ENCODE measurements around the gene SPP2. TPM values are rescaled to one million over a fixed set of nuclear protein-coding genes. Genes with fewer than 3 reads are reported as not detected.

SPP2 gene
- total RNA-seq, 5 donors from 2014 or later (not counting 1 experiment from before 2014, with no cell fraction given): not detected

GRCh38 chr2:234092344-234092743 is 41.8 kb downstream of the SPP2 start:
- ATAC-seq (replicated peaks in 1 of 4) (no peak), DNase-seq (no peak)
- Histone ChIP-seq H3K4me1 (ENCODE audit: control insufficient read depth in 1 of 2, extremely low read depth in 1 of 2, insufficient read depth in 2 of 2, low read length in 2 of 2) (no peaks in the 10 kb centered on the region), H3K4me3 (ENCODE audit: control insufficient read depth in 1 of 2, extremely low read depth in 1 of 2, low read length in 1 of 2) (no peak overlapping the region), H3K9me3 (peaks cover 3% of the 10 kb centered on the region), H3K27ac (ENCODE audit: low read length) (no peak overlapping the region), H3K36me3 (ENCODE audit: control insufficient read depth in 2 of 2, extremely low read depth in 1 of 2, insufficient read depth in 1 of 2, low read length in 1 of 2) (no peaks in the 10 kb centered on the region), H3K27me3 (replicated peaks in 1 of 2; ENCODE audit: control insufficient read depth in 2 of 2, extremely low read depth in 1 of 2, insufficient read depth in 2 of 2, low read length in 1 of 2) (no peaks in the 10 kb centered on the region)
- Mint-ChIP-seq H3K36me3 (peaks cover 4% of the 10 kb centered on the region), H3K4me3 (no peak overlapping the region), H3K27me3 (no peaks in the 10 kb centered on the region), H3K4me1 (peaks cover 0 to 3% (median 0%) of the 10 kb centered on the region in 3 donors), H3K9me3 (peaks cover 0 to 15% (median 7%) of the 10 kb centered on the region in 3 donors), H3K27ac (no peak overlapping the region)
- CTCF ChIA-PET: interaction anchor here in 1 of 2 donors (0.7 kb wide), 1 partner anchor 1634 kb away, joined by 3 read pairs; no protein-coding TSS in a partner anchor
- POLR2A ChIA-PET: no interaction called here
- WGBS (ENCODE audit: insufficient coverage): 86% methylated on average over 1 of the region's 3 CpGs

- Histone ChIP-seq H3K4me3 (ENCODE audit: control insufficient read depth in 1 of 2, extremely low read depth in 1 of 2, low read length in 1 of 2) (no peak overlapping the region), H3K4me1 (ENCODE audit: control insufficient read depth in 1 of 2, extremely low read depth in 1 of 2, insufficient read depth in 2 of 2, low read length in 2 of 2) (peaks cover 5% of the 10 kb centered on the region in 2 experiments), H3K27me3 (replicated peaks in 1 of 2; ENCODE audit: control insufficient read depth in 2 of 2, extremely low read depth in 1 of 2, insufficient read depth in 2 of 2, low read length in 1 of 2) (no peaks in the 10 kb centered on the region), H3K27ac (ENCODE audit: low read length) (no peak overlapping the region), H3K36me3 (ENCODE audit: control insufficient read depth in 2 of 2, extremely low read depth in 1 of 2, insufficient read depth in 1 of 2, low read length in 1 of 2) (no peaks in the 10 kb centered on the region), H3K9me3 (no peaks in the 10 kb centered on the region)
- CTCF ChIA-PET: interaction anchor here in 1 of 2 donors (1.1 kb wide), 1 partner anchor 405 kb away, joined by 3 read pairs; no protein-coding TSS in a partner anchor
- ATAC-seq (replicated peaks in 1 of 4): no peak
- WGBS (ENCODE audit: insufficient coverage): 85% methylated on average over 5 of the region's 5 CpGs
- no peaks in the 10 kb centered on the region for H3K36me3 Mint-ChIP-seq
- H3K9me3 Mint-ChIP-seq: no peaks in the 10 kb centered on the region
- no peaks in the 10 kb centered on the region for H3K27me3 Mint-ChIP-seq
- POLR2A ChIA-PET: interaction anchor here (0.6 to 0.7 kb wide), 3 partner anchors 11 to 62 kb away, joined by 3 read pairs; no protein-coding TSS in a partner anchor
- H3K4me1 Mint-ChIP-seq: peaks cover 17 to 24% (median 19%) of the 10 kb centered on the region in 3 donors
- DNase-seq: no peak
- no peak overlapping the region for H3K4me3 Mint-ChIP-seq
- no peak overlapping the region for H3K27ac Mint-ChIP-seq
Measured at GRCh38 chr2:234095301-234095700, 44.8 kb downstream of the SPP2 start.

GRCh38 chr2:234096164-234096563 is 45.7 kb downstream of the SPP2 start:
- Histone ChIP-seq H3K27ac (ENCODE audit: low read length) (no peak overlapping the region), H3K27me3 (replicated peaks in 1 of 2; ENCODE audit: control insufficient read depth in 2 of 2, extremely low read depth in 1 of 2, insufficient read depth in 2 of 2, low read length in 1 of 2) (no peaks in the 10 kb centered on the region), H3K36me3 (ENCODE audit: control insufficient read depth in 2 of 2, extremely low read depth in 1 of 2, insufficient read depth in 1 of 2, low read length in 1 of 2) (no peaks in the 10 kb centered on the region), H3K9me3 (no peaks in the 10 kb centered on the region), H3K4me3 (ENCODE audit: control insufficient read depth in 1 of 2, extremely low read depth in 1 of 2, low read length in 1 of 2) (no peak overlapping the region), H3K4me1 (ENCODE audit: control insufficient read depth in 1 of 2, extremely low read depth in 1 of 2, insufficient read depth in 2 of 2, low read length in 2 of 2) (peaks cover 10 to 12% of the 10 kb centered on the region in 2 experiments)
- ATAC-seq (replicated peaks in 1 of 4): no peak
- peaks cover 0 to 2% (median 0%) of the 10 kb centered on the region in 3 donors for H3K9me3 Mint-ChIP-seq
- H3K4me3 Mint-ChIP-seq: no peak overlapping the region
- 98% methylated on average over 50 of the region's 52 CpGs for WGBS (ENCODE audit: insufficient coverage)
- POLR2A ChIA-PET: no interaction called here
- CTCF ChIA-PET: no interaction called here
- no peaks in the 10 kb centered on the region for H3K36me3 Mint-ChIP-seq
- no peak overlapping the region for H3K27ac Mint-ChIP-seq
- H3K27me3 Mint-ChIP-seq: no peaks in the 10 kb centered on the region
- peaks cover 25 to 33% (median 28%) of the 10 kb centered on the region in 3 donors for H3K4me1 Mint-ChIP-seq
- no peak for DNase-seq

- ChIA-PET POLR2A (no interaction called here), CTCF (no interaction called here)
- peaks cover 17 to 26% of the 10 kb centered on the region in 2 experiments for H3K4me1 ChIP-seq (ENCODE audit: control insufficient read depth in 1 of 2, extremely low read depth in 1 of 2, insufficient read depth in 2 of 2, low read length in 2 of 2)
- Mint-ChIP-seq H3K36me3 (no peaks in the 10 kb centered on the region), H3K9me3 (peaks cover 0 to 3% (median 0%) of the 10 kb centered on the region in 3 donors), H3K4me1 (peaks cover 40 to 54% (median 42%) of the 10 kb centered on the region in 3 donors), H3K27me3 (no peaks in the 10 kb centered on the region), H3K27ac (no peak overlapping the region), H3K4me3 (no peak overlapping the region)
- no peaks in the 10 kb centered on the region for H3K27me3 ChIP-seq (replicated peaks in 1 of 2; ENCODE audit: control insufficient read depth in 2 of 2, extremely low read depth in 1 of 2, insufficient read depth in 2 of 2, low read length in 1 of 2)
- ATAC-seq (replicated peaks in 1 of 4): no peak
- no peaks in the 10 kb centered on the region for H3K36me3 ChIP-seq (ENCODE audit: control insufficient read depth in 2 of 2, extremely low read depth in 1 of 2, insufficient read depth in 1 of 2, low read length in 1 of 2)
- H3K9me3 ChIP-seq: no peaks in the 10 kb centered on the region
- no peak overlapping the region for H3K4me3 ChIP-seq (ENCODE audit: control insufficient read depth in 1 of 2, extremely low read depth in 1 of 2, low read length in 1 of 2)
- DNase-seq: no peak
- 92% methylated on average over 2 of the region's 6 CpGs for WGBS (ENCODE audit: insufficient coverage)
- no peak overlapping the region for H3K27ac ChIP-seq (ENCODE audit: low read length)
Measured at GRCh38 chr2:234098681-234099080, 48.2 kb downstream of the SPP2 start.

- Mint-ChIP-seq H3K4me3 (peak overlapping the region in 1 of 3 donors; percentile 66), H3K4me1 (peaks cover 40 to 54% (median 42%) of the 10 kb centered on the region in 3 donors), H3K27ac (no peak overlapping the region), H3K36me3 (no peaks in the 10 kb centered on the region), H3K27me3 (no peaks in the 10 kb centered on the region), H3K9me3 (peaks cover 0 to 3% (median 0%) of the 10 kb centered on the region in 3 donors)
- Histone ChIP-seq H3K27me3 (replicated peaks in 1 of 2; ENCODE audit: control insufficient read depth in 2 of 2, extremely low read depth in 1 of 2, insufficient read depth in 2 of 2, low read length in 1 of 2) (no peaks in the 10 kb centered on the region), H3K4me1 (ENCODE audit: control insufficient read depth in 1 of 2, extremely low read depth in 1 of 2, insufficient read depth in 2 of 2, low read length in 2 of 2) (peaks cover 17 to 26% of the 10 kb centered on the region in 2 experiments), H3K27ac (ENCODE audit: low read length) (no peak overlapping the region), H3K9me3 (no peaks in the 10 kb centered on the region), H3K36me3 (ENCODE audit: control insufficient read depth in 2 of 2, extremely low read depth in 1 of 2, insufficient read depth in 1 of 2, low read length in 1 of 2) (no peaks in the 10 kb centered on the region), H3K4me3 (ENCODE audit: control insufficient read depth in 1 of 2, extremely low read depth in 1 of 2, low read length in 1 of 2) (no peak overlapping the region)
- ChIA-PET POLR2A (interaction anchor here in 1 of 2 donors (0.6 kb wide), 1 partner anchor 31 kb away, joined by 3 read pairs; no protein-coding TSS in a partner anchor), CTCF (interaction anchor here in 1 of 2 donors (0.6 kb wide), 1 partner anchor 559 kb away, joined by 4 read pairs; no protein-coding TSS in a partner anchor)
- DNase-seq: no peak
- WGBS (ENCODE audit: insufficient coverage): 60% methylated on average over 2 of the region's 4 CpGs
- no peak for ATAC-seq (replicated peaks in 1 of 4)
Measured at GRCh38 chr2:234099266-234099665, 48.8 kb downstream of the SPP2 start.

GRCh38 chr2:234100686-234101085 is 50.2 kb downstream of the SPP2 start:
- Mint-ChIP-seq H3K4me3 (peak overlapping the region in 2 of 3 donors; percentile 3 to 66), H3K27me3 (no peaks in the 10 kb centered on the region), H3K9me3 (peaks cover 0 to 3% (median 0%) of the 10 kb centered on the region in 3 donors), H3K36me3 (no peaks in the 10 kb centered on the region), H3K27ac (peak overlapping the region; percentile 77 to 78), H3K4me1 (peaks cover 40 to 54% (median 42%) of the 10 kb centered on the region in 3 donors)
- H3K27me3 ChIP-seq (replicated peaks in 1 of 2; ENCODE audit: control insufficient read depth in 2 of 2, extremely low read depth in 1 of 2, insufficient read depth in 2 of 2, low read length in 1 of 2): no peaks in the 10 kb centered on the region
- no peaks in the 10 kb centered on the region for H3K36me3 ChIP-seq (ENCODE audit: control insufficient read depth in 2 of 2, extremely low read depth in 1 of 2, insufficient read depth in 1 of 2, low read length in 1 of 2)
- ATAC-seq (replicated peaks in 1 of 4) (peak; percentile 48 to 63 (median 56)), DNase-seq (peak in 2 of 35 experiments; percentile 9 to 57)
- ChIA-PET CTCF (interaction anchor here in 1 of 2 donors (0.6 to 1.4 kb wide), 3 partner anchors 51 to 111 kb away, joined by 3 read pairs; no protein-coding TSS in a partner anchor), POLR2A (interaction anchor here in 1 of 2 donors (0.6 kb wide), 1 partner anchor 1028 kb away, joined by 11 read pairs; no protein-coding TSS in a partner anchor)
- H3K27ac ChIP-seq (ENCODE audit: low read length): peak overlapping the region; percentile 38
- no CpG with 5 or more reads among the region's 4 CpGs for WGBS (ENCODE audit: insufficient coverage)
- no peak overlapping the region for H3K4me3 ChIP-seq (ENCODE audit: control insufficient read depth in 1 of 2, extremely low read depth in 1 of 2, low read length in 1 of 2)
- no peaks in the 10 kb centered on the region for H3K9me3 ChIP-seq
- peaks cover 17 to 26% of the 10 kb centered on the region in 2 experiments for H3K4me1 ChIP-seq (ENCODE audit: control insufficient read depth in 1 of 2, extremely low read depth in 1 of 2, insufficient read depth in 2 of 2, low read length in 2 of 2)
